ENCODE data around the gene EYA3. TPM values are rescaled to one million over a fixed set of nuclear protein-coding genes. Genes with fewer than 3 reads are reported as not detected.

The EYA3 gene
- total and polyA plus RNA-seq, 10 of the 15 experiments (the other 5 are each of a cell fraction or from before 2014, with no cell fraction given) = 13.0 to 46.6 (median 23.4) TPM

DNA sequence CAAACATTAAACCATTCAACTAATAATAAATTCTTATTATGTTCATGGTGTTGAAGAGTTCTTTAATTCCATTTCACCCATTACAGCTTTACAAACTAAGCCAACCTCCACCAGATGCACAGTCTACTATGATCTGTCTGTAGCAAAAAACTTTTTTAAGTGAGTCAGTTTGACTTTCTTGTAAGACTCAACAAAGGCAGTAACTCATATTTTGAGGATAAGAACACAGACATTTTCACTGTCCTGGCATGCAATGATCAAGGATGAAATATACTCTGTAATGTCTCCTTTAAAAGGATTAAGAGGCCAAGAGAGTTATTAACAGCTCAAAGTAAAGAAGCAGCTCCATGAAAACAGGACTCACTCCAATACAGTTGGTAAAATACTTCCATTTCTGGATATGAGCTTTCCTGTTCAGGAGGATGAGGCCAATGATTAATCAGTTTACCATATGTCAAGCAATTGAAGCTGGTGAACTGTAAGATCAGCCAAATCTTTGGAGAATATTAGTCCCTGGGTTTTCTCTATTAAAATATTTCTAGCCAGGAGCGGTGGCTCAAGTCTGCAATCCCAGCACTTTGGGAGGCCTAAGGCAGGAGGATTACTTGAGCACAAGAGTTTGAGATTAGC, 108.1 kb downstream of the EYA3 start:
- no peak overlapping the region for H3K9ac ChIP-seq (ENCODE audit: control insufficient read depth, insufficient read depth, low read length)
- no peak overlapping the region for H2AFZ ChIP-seq (ENCODE audit: control insufficient read depth, low read depth, low read length)
- DNase-seq (ENCODE audit: low read depth, low spot score) (no peak), FAIRE-seq (no peak), ATAC-seq (no peak)
- BruUV-seq (replicated peaks) = no TSS peak
- in situ Hi-C loops (cut with MboI) = no loop called here
- no peak overlapping the region for H3K4me2 ChIP-seq (ENCODE audit: control insufficient read depth, insufficient read depth)
- SMC1A ChIA-PET (ENCODE audit: uncharacterized antibody, unreplicated experiment) = interaction anchor here (0.7 to 5.7 kb wide), 13 partner anchors 21 to 229 kb away, joined by 3 to 44 read pairs (median 3); partner anchors contain the start of gene SMPDL3B
- intact Hi-C loops (cut with micrococcal nuclease; ENCODE audit: unreplicated experiment) = no loop called here
- no peak overlapping the region for H3K27ac ChIP-seq (ENCODE audit: control insufficient read depth, insufficient read depth)
- no peaks in the 10 kb centered on the region for H3K9me3 ChIP-seq (replicated peaks; ENCODE audit: control insufficient read depth, insufficient read depth, low read length)
- no peaks in the 10 kb centered on the region for H3K79me2 ChIP-seq (ENCODE audit: control insufficient read depth, insufficient read depth, low read length)
- RAD21 ChIA-PET (ENCODE audit: unreplicated experiment) = interaction anchor here (0.5 to 4.6 kb wide), 7 partner anchors 41 to 139 kb away, joined by 3 to 32 read pairs (median 4); no protein-coding TSS in a partner anchor
- no peak for TF ChIP-seq TCF12 (IDR thresholded peaks at IDR 0.05; ENCODE audit: low read depth, low read length)
- no peak for TF ChIP-seq CUX1 (IDR thresholded peaks at IDR 0.05; ENCODE audit: insufficient replicate concordance, low read depth, low read length)
- no peak for TF ChIP-seq MYB (IDR thresholded peaks at IDR 0.05; ENCODE audit: borderline replicate concordance, low read depth, low read length)
- no peak for TF ChIP-seq ZZZ3 (IDR thresholded peaks at IDR 0.05; ENCODE audit: control insufficient read depth, insufficient read length, low read depth)
- TF ChIP-seq NR2C1 (IDR thresholded peaks at IDR 0.05) = no peak
- no peak for TF ChIP-seq RAD51 (IDR thresholded peaks at IDR 0.05)
- H3K27me3 ChIP-seq (replicated peaks in 1 of 2; ENCODE audit: control insufficient read depth in 2 of 2, insufficient read depth in 2 of 2, low read length in 1 of 2) = no peaks in the 10 kb centered on the region
- no peak overlapping the region for H3K4me3 ChIP-seq
- no peaks in the 10 kb centered on the region for H3K36me3 ChIP-seq (ENCODE audit: control insufficient read depth in 2 of 2, insufficient read depth in 2 of 2, low read length in 1 of 2)
- peaks cover 11% of the 10 kb centered on the region for H3K4me1 ChIP-seq (ENCODE audit: control insufficient read depth, insufficient read depth, low read length)
- CTCF ChIA-PET = interaction anchor here (0.6 to 5.6 kb wide), 19 partner anchors 9 to 311 kb away, joined by 3 to 50 read pairs (median 4); no protein-coding TSS in a partner anchor
- 91% methylated on average over 1 of the region's 1 CpG for WGBS (ENCODE audit: insufficient coverage, insufficient replicate concordance, low lambda C conversion rate, missing lambda C conversion rate)
- no peaks in the 10 kb centered on the region for H4K20me1 ChIP-seq (ENCODE audit: control insufficient read depth, insufficient read depth)
- POLR2A ChIA-PET = interaction anchor here (0.5 to 0.6 kb wide), 2 partner anchors 35 to 40 kb away, joined by 3 to 4 read pairs; no protein-coding TSS in a partner anchor
